ENCODE measurements around the gene SH2D3C. TPM values are rescaled to one million over a fixed set of nuclear protein-coding genes. Genes with fewer than 3 reads are reported as not detected.

SH2D3C gene
- total and polyA plus RNA-seq, 9 donors: 12.4 to 22.5 (median 19.8) TPM

DNA sequence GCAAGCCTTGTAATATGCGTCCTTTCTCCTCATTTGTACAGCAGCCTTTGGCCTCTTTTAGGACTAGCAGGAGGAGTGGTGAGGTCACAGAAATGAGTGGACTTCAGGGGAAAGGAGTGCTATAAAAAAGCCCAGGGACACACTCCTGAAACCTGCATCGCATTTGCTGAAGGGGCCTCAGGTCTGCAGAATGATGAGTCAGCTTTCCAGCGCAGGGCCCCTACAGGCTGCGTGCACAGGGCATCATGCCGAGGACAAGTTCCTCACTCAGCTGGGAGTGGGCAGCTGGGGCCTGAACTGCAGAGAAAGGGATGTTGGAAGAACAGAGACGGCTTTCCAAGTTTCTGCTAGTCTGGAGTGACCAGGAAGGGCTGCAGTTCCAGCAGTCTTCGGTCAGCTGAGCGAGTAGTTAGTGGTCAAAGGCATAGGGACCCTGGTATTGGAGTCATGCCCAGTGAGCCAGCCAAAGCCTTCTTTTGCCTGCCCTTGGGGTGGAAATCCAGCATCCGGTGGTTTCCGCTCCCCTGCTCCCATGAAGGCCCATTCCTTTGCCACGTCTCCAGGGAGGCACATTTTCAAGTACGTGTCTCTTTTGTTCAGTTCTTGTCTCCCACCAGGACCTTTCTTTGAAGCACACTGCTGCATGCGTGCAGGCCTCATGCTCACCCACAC, 89.0 kb downstream of the SH2D3C start:
- peaks cover 46% of the 10 kb centered on the region for H3K36me3 ChIP-seq (ENCODE audit: control insufficient read depth, insufficient read depth, low read length)
- no peak for DNase-seq
- H3K27me3 ChIP-seq (ENCODE audit: control insufficient read depth, insufficient read depth, low read length): no peaks in the 10 kb centered on the region
- H3K27ac ChIP-seq (ENCODE audit: low read length): no peak overlapping the region
- peaks cover 6% of the 10 kb centered on the region for H3K4me1 ChIP-seq (ENCODE audit: control insufficient read depth, insufficient read depth, low read length)
- H3K4me3 ChIP-seq (ENCODE audit: low read length): no peak overlapping the region
- H3K9me3 ChIP-seq (replicated peaks; ENCODE audit: control insufficient read depth, low read depth, low read length): no peaks in the 10 kb centered on the region
- 91% methylated on average over 12 of the region's 13 CpGs for WGBS (ENCODE audit: insufficient coverage)

Other genes starting within 250 kb of the SH2D3C start
- gene STXBP1, start 166.4 kb downstream of the SH2D3C start, total RNA-seq: 5.3 TPM
- gene STXBP1, start 166.4 kb downstream of the SH2D3C start, polyA plus RNA-seq (ENCODE audit: insufficient read depth in 1 of 8, insufficient read length in 8 of 8, low replicate concordance in 1 of 8): 10 to 100 TPM; 11.9 to 19.5 (median 13.4) TPM
- gene CFAP157, start 71.7 kb downstream of the SH2D3C start, total RNA-seq: not detected
- 1 to 10 TPM in 6 of 8 donors, under 1 TPM in 2; 0.84 to 2.4 (median 1.3) TPM for gene CFAP157, start 71.7 kb downstream of the SH2D3C start, polyA plus RNA-seq (ENCODE audit: insufficient read depth in 1 of 8, insufficient read length in 8 of 8, low replicate concordance in 1 of 8)
- 9.4 TPM for gene PTRH1, start 63.0 kb downstream of the SH2D3C start, total RNA-seq
- 10 to 100 TPM in 1 of 8 donors, 1 to 10 TPM in 7; 7.5 to 11.1 (median 9.1) TPM for gene PTRH1, start 63.0 kb downstream of the SH2D3C start, polyA plus RNA-seq (ENCODE audit: insufficient read depth in 1 of 8, insufficient read length in 8 of 8, low replicate concordance in 1 of 8)
- not detected for gene TTC16, start 62.6 kb downstream of the SH2D3C start, total RNA-seq
- under 1 TPM in 5 of 8 donors, not detected in 3; 0.02 to 0.08 (median 0.07) TPM for gene TTC16, start 62.6 kb downstream of the SH2D3C start, polyA plus RNA-seq (ENCODE audit: insufficient read depth in 1 of 8, insufficient read length in 8 of 8, low replicate concordance in 1 of 8)
- 3.7 TPM for gene TOR2A, start 43.4 kb downstream of the SH2D3C start, total RNA-seq
- 10 to 100 TPM in 2 of 8 donors, 1 to 10 TPM in 6; 8.7 to 10.0 (median 9.2) TPM for gene TOR2A, start 43.4 kb downstream of the SH2D3C start, polyA plus RNA-seq (ENCODE audit: insufficient read depth in 1 of 8, insufficient read length in 8 of 8, low replicate concordance in 1 of 8)
- 28.4 TPM for gene CDK9, start 7.4 kb upstream of the SH2D3C start, total RNA-seq
- gene CDK9, start 7.4 kb upstream of the SH2D3C start, polyA plus RNA-seq (ENCODE audit: insufficient read depth in 1 of 8, insufficient read length in 8 of 8, low replicate concordance in 1 of 8): 10 to 100 TPM; 41.3 to 60.5 (median 51.9) TPM
- gene FPGS, start 24.2 kb upstream of the SH2D3C start, total RNA-seq: 34.7 TPM
- 10 to 100 TPM; 38.6 to 52.4 (median 45.1) TPM for gene FPGS, start 24.2 kb upstream of the SH2D3C start, polyA plus RNA-seq (ENCODE audit: insufficient read depth in 1 of 8, insufficient read length in 8 of 8, low replicate concordance in 1 of 8)
- 9.3 TPM for gene ENG, start 76.0 kb upstream of the SH2D3C start, total RNA-seq
- gene ENG, start 76.0 kb upstream of the SH2D3C start, polyA plus RNA-seq (ENCODE audit: insufficient read depth in 1 of 8, insufficient read length in 8 of 8, low replicate concordance in 1 of 8): 10 to 100 TPM; 53.3 to 77.3 (median 61.4) TPM
- 921 TPM for gene AK1, start 99.0 kb upstream of the SH2D3C start, total RNA-seq
- 1,000 to 10,000 TPM in 5 of 8 donors, 100 to 1,000 TPM in 3; 579 to 1,396 (median 1,101) TPM for gene AK1, start 99.0 kb upstream of the SH2D3C start, polyA plus RNA-seq (ENCODE audit: insufficient read depth in 1 of 8, insufficient read length in 8 of 8, low replicate concordance in 1 of 8)
- gene ST6GALNAC6, start 120.9 kb upstream of the SH2D3C start, total RNA-seq: 44.9 TPM
- 10 to 100 TPM; 35.9 to 60.6 (median 49.0) TPM for gene ST6GALNAC6, start 120.9 kb upstream of the SH2D3C start, polyA plus RNA-seq (ENCODE audit: insufficient read depth in 1 of 8, insufficient read length in 8 of 8, low replicate concordance in 1 of 8)
- 21.0 TPM for gene ST6GALNAC4, start 138.4 kb upstream of the SH2D3C start, total RNA-seq
- gene ST6GALNAC4, start 138.4 kb upstream of the SH2D3C start, polyA plus RNA-seq (ENCODE audit: insufficient read depth in 1 of 8, insufficient read length in 8 of 8, low replicate concordance in 1 of 8): 10 to 100 TPM; 23.2 to 41.0 (median 31.2) TPM
- 0.49 TPM for gene PIP5KL1, start 152.1 kb upstream of the SH2D3C start, total RNA-seq
- gene PIP5KL1, start 152.1 kb upstream of the SH2D3C start, polyA plus RNA-seq (ENCODE audit: insufficient read depth in 1 of 8, insufficient read length in 8 of 8, low replicate concordance in 1 of 8): 1 to 10 TPM in 7 of 8 donors, under 1 TPM in 1; 0.42 to 3.5 (median 2.3) TPM
- 16.7 TPM for gene DPM2, start 159.2 kb upstream of the SH2D3C start, total RNA-seq
- gene DPM2, start 159.2 kb upstream of the SH2D3C start, polyA plus RNA-seq (ENCODE audit: insufficient read depth in 1 of 8, insufficient read length in 8 of 8, low replicate concordance in 1 of 8): 10 to 100 TPM; 20.0 to 26.8 (median 23.6) TPM
- 5.1 TPM for gene EEIG1, start 202.3 kb upstream of the SH2D3C start, total RNA-seq
- 10 to 100 TPM; 12.3 to 23.5 (median 16.3) TPM for gene EEIG1, start 202.3 kb upstream of the SH2D3C start, polyA plus RNA-seq (ENCODE audit: insufficient read depth in 1 of 8, insufficient read length in 8 of 8, low replicate concordance in 1 of 8)